ENCODE measurements around the gene TRAPPC2.

- TF ChIP-seq POLR2AphosphoS5 (IDR thresholded peaks at IDR 0.05) (no peak), CTCF (IDR thresholded peaks at IDR 0.05) (no peak)
These were observed 36.0 kb downstream of the TRAPPC2 start for GRCh38 chrX:13698432-13698831.
